OCI-LY7 (cell line): ENCODE results near the gene CEP78. TPM values are rescaled to one million over a fixed set of nuclear protein-coding genes. Genes with fewer than 3 reads are reported as not detected.
"Not testable (repeated sequence)": the region's sequence is repeated elsewhere in the genome, so short reads cannot be mapped to it uniquely, and the experiment has no call there.

ENCODE experiments used
- BruUV-seq: library from RNA; stranded (reverse); fragments of 400-500 nt; replicated peaks from 2 replicates; lab custom pipeline; 2021; lab: Mats Ljungman, UMichigan
- CTCF ChIA-PET: fragments of 300-600 bp; sonication (Branson Sonifier 250); formaldehyde crosslinking; loops from one replicate; lab custom pipeline; 2022; ENCODE audit warnings: antibody characterized with exemption; ENCODE audit not compliant: unreplicated experiment; lab: Charles Lee
- POLR2A ChIA-PET: fragments of 300-600 bp; sonication (Branson Sonifier 250); formaldehyde crosslinking; loops from one replicate; lab custom pipeline; 2022; ENCODE audit warnings: antibody characterized with exemption; lab: Charles Lee
- DNase-seq: peaks from one replicate; pipeline ENCODE4 v3.0.0-alpha.2; 2015; ENCODE audit warnings: low spot score
- H2AFZ ChIP-seq: fragments of 200-600 bp; sonication (generic), shearing (Covaris generic); 2 replicates; pipeline ENCODE4 v1.6.1; 2014; ENCODE audit warnings: mild to moderate bottlenecking, antibody characterized with exemption, low read length, moderate library complexity
- H3K27ac ChIP-seq: fragments of 200-600 bp; sonication (generic); 2 replicates; pipeline ENCODE4 v1.5.1; 2014; ENCODE audit warnings: mixed run types, low read depth, mild to moderate bottlenecking, moderate library complexity, low read length, inconsistent platforms; ENCODE audit not compliant: poor library complexity, severe bottlenecking
- H3K36me3 ChIP-seq: fragments of 200-600 bp; sonication (generic); 2 replicates; pipeline ENCODE4 v1.6.1; 2014; ENCODE audit warnings: mild to moderate bottlenecking, antibody characterized with exemption, low read length, moderate library complexity, mixed read lengths; ENCODE audit not compliant: insufficient read depth
- H3K4me1 ChIP-seq: fragments of 200-600 bp; sonication (generic); 2 replicates; pipeline ENCODE4 v1.5.1; 2014; ENCODE audit warnings: mild to moderate bottlenecking, low read length; ENCODE audit not compliant: insufficient read depth, poor library complexity, severe bottlenecking
- H3K4me2 ChIP-seq: fragments of 200-600 bp; sonication (generic); 2 replicates; pipeline ENCODE4 v1.6.1; 2014; ENCODE audit warnings: mild to moderate bottlenecking, low read length
- H3K4me3 ChIP-seq: fragments of 200-600 bp; sonication (generic); 2 replicates; pipeline ENCODE4 v1.5.1; 2014; ENCODE audit warnings: mild to moderate bottlenecking, low read depth, low read length; ENCODE audit not compliant: poor library complexity, severe bottlenecking
- H3K79me2 ChIP-seq: fragments of 200-600 bp; sonication (generic); 2 replicates; pipeline ENCODE4 v1.6.1; 2016; ENCODE audit warnings: low read depth, mild to moderate bottlenecking, low read length, moderate library complexity, mixed read lengths; ENCODE audit not compliant: insufficient read depth
- H3K9me2 ChIP-seq: fragments of 200-600 bp; sonication (generic); 2 replicates; pipeline ENCODE4 v1.6.1; 2016; ENCODE audit warnings: mild to moderate bottlenecking, low read length, mixed read lengths; ENCODE audit not compliant: insufficient read depth
- H3K9me3 ChIP-seq: fragments of 200-600 bp; sonication (generic); 2 replicates; pipeline ENCODE4 v1.6.1; 2014; ENCODE audit warnings: mild to moderate bottlenecking, mixed run types, low read length, mixed read lengths
- H4K20me1 ChIP-seq: fragments of 200-600 bp; sonication (generic); 2 replicates; pipeline ENCODE4 v1.6.1; 2014; ENCODE audit warnings: mild to moderate bottlenecking, antibody characterized with exemption, low read length, moderate library complexity, mixed read lengths; ENCODE audit not compliant: insufficient read depth
- EZH2phosphoT487 ChIP-seq: fragments of 200-600 bp; sonication (generic); IDR thresholded peaks from 2 replicates; pipeline ENCODE4 v1.6.1; 2018; ENCODE audit warnings: low read depth, borderline replicate concordance, mild to moderate bottlenecking, mixed run types, antibody characterized with exemption, low read length, moderate library complexity, mixed read lengths
- intact Hi-C: fragments of 100-400 bp; cut with micrococcal nuclease; formaldehyde crosslinking; loops from one replicate; pipeline ENCODE4 v1.10.0; 2022; ENCODE audit not compliant: unreplicated experiment
- total RNA-seq, 2 experiments: library from RNA; depleted of rRNA in 1 of 2; stranded (reverse); fragments of >200 nt in 1 of 2; shearing (Covaris generic) in 1 of 2; gene quantifications; 2 replicates each; pipeline ENCODE4 v1.2.3, GENCODE V29; 2014 to 2022
- TF ChIP-seq, protein P1 (sequence below): fragments of 200-600 bp; sonication (generic); conservative IDR thresholded peaks from 2 replicates; pipeline ENCODE4 v1.5.1; 2014; ENCODE audit warnings: mild to moderate bottlenecking, antibody characterized with exemption, low read length, moderate library complexity, mixed read lengths

Gene CEP78
- total RNA-seq, 2 experiments from 2014 or later: 49.5 to 59.3 TPM

DNA sequence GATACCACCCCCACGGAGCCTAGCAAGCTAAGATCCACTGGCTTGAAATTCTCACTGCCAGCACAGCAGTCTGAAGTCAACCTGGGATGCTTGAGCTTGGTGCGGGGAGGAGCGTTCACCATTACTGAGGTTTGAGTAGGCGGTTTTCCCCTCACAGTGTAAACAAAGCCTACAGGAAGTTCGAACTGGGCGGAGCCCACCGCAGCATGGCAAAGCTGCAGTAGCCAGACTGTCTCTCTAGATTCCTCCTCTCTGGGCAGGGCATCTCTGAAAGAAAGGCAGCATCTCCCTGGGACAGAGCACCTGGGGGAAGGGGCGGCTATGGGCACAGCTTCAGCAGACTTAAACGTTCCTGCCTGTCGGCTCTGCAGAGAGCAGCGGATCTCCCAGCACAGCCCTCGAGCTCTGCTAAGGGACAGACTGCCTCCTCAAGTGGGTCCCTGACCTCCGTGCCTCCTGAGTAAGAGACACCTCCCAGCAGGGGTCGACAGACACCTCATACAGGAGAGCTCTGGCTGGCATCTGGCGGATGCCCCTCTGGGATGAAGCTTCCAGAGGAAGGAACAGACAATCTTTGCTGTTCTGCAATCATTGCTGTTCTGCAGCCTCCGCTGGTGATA, 34.6 kb upstream of the CEP78 start:
- ChIA-PET CTCF (interaction anchor here (0.6 to 1.3 kb wide), 2 partner anchors 9 to 77 kb away, joined by 3 to 5 read pairs; no protein-coding TSS in a partner anchor), POLR2A (interaction anchor here (1.0 to 2.6 kb wide), 4 partner anchors 9 to 96 kb away, joined by 3 to 31 read pairs (median 7); partner anchors contain the start of gene PSAT1)
- TF ChIP-seq, protein P1, sequence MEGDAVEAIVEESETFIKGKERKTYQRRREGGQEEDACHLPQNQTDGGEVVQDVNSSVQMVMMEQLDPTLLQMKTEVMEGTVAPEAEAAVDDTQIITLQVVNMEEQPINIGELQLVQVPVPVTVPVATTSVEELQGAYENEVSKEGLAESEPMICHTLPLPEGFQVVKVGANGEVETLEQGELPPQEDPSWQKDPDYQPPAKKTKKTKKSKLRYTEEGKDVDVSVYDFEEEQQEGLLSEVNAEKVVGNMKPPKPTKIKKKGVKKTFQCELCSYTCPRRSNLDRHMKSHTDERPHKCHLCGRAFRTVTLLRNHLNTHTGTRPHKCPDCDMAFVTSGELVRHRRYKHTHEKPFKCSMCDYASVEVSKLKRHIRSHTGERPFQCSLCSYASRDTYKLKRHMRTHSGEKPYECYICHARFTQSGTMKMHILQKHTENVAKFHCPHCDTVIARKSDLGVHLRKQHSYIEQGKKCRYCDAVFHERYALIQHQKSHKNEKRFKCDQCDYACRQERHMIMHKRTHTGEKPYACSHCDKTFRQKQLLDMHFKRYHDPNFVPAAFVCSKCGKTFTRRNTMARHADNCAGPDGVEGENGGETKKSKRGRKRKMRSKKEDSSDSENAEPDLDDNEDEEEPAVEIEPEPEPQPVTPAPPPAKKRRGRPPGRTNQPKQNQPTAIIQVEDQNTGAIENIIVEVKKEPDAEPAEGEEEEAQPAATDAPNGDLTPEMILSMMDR: peak; percentile 44; the same call in 1 of the 2 replicates
- H3K4me2 ChIP-seq: peak overlapping the region; percentile 64
- not testable (repeated sequence) for H3K36me3 ChIP-seq, H3K9me2 ChIP-seq, BruUV-seq, H4K20me1 ChIP-seq, H3K79me2 ChIP-seq
- H3K4me3 ChIP-seq: peak overlapping the region; percentile 49
- intact Hi-C loops: loop anchor here (1.0 kb wide), 1 partner anchor 35 kb away; the partner anchor contains the start of gene CEP78
- DNase-seq: peak; percentile 79
- H3K9me3 ChIP-seq: peaks cover 15% of the 10 kb centered on the region; the same call in 1 of the 2 replicates
- peak overlapping the region; percentile 45 for H3K27ac ChIP-seq
- peak overlapping the region; percentile 89 for H2AFZ ChIP-seq
- peaks cover 41% of the 10 kb centered on the region for H3K4me1 ChIP-seq

GRCh38 chr9:78207319-78207718, 28.6 kb upstream of the CEP78 start:
- Histone ChIP-seq H2AFZ (no peak overlapping the region), H3K4me2 (no peak overlapping the region), H3K9me3 (no peaks in the 10 kb centered on the region), H3K36me3 (no peaks in the 10 kb centered on the region), H4K20me1 (no peaks in the 10 kb centered on the region), H3K27ac (no peak overlapping the region), H3K4me1 (peaks cover 38% of the 10 kb centered on the region), H3K4me3 (no peak overlapping the region), H3K79me2 (no peaks in the 10 kb centered on the region), H3K9me2 (no peaks in the 10 kb centered on the region)
- BruUV-seq: no TSS peak
- TF ChIP-seq, protein P1: no peak
- TF ChIP-seq EZH2phosphoT487: no peak
- intact Hi-C loops: no loop called here
- DNase-seq: no peak
- CTCF ChIA-PET: no interaction called here
- POLR2A ChIA-PET: interaction anchor here (1.1 to 1.4 kb wide), 2 partner anchors 26 to 89 kb away, joined by 3 to 4 read pairs; no protein-coding TSS in a partner anchor

- no TSS peak for BruUV-seq
- Histone ChIP-seq H3K4me1 (peaks cover 43% of the 10 kb centered on the region), H3K4me2 (no peak overlapping the region), H3K36me3 (no peaks in the 10 kb centered on the region), H3K27ac (no peak overlapping the region), H3K79me2 (no peaks in the 10 kb centered on the region), H2AFZ (no peak overlapping the region), H3K9me2 (no peaks in the 10 kb centered on the region), H4K20me1 (no peaks in the 10 kb centered on the region), H3K4me3 (no peak overlapping the region), H3K9me3 (no peaks in the 10 kb centered on the region)
- ChIA-PET CTCF (no interaction called here), POLR2A (interaction anchor here (1.1 to 1.4 kb wide), 3 partner anchors 16 to 90 kb away, joined by 3 to 4 read pairs (median 4); no protein-coding TSS in a partner anchor)
- TF ChIP-seq, protein P1: no peak
- no peak for TF ChIP-seq EZH2phosphoT487
- no peak for DNase-seq
- intact Hi-C loops: no loop called here
These were observed 28.0 kb upstream of the CEP78 start for GRCh38 chr9:78207901-78208300.
